SH-SY5Y (cell line): ENCODE results near the gene SULT1C2.

ENCODE experiments used
- GATA2 ChIP-seq: IDR thresholded peaks from 2 replicates; pipeline ENCODE4 v1.6.1; 2011; ENCODE audit warnings: mild to moderate bottlenecking, low read depth, low read length
- GATA3 ChIP-seq: IDR thresholded peaks from 2 replicates; pipeline ENCODE4 v1.6.1; 2011; ENCODE audit warnings: low read depth, mild to moderate bottlenecking, low read length, moderate library complexity

The SULT1C2 gene

DNA sequence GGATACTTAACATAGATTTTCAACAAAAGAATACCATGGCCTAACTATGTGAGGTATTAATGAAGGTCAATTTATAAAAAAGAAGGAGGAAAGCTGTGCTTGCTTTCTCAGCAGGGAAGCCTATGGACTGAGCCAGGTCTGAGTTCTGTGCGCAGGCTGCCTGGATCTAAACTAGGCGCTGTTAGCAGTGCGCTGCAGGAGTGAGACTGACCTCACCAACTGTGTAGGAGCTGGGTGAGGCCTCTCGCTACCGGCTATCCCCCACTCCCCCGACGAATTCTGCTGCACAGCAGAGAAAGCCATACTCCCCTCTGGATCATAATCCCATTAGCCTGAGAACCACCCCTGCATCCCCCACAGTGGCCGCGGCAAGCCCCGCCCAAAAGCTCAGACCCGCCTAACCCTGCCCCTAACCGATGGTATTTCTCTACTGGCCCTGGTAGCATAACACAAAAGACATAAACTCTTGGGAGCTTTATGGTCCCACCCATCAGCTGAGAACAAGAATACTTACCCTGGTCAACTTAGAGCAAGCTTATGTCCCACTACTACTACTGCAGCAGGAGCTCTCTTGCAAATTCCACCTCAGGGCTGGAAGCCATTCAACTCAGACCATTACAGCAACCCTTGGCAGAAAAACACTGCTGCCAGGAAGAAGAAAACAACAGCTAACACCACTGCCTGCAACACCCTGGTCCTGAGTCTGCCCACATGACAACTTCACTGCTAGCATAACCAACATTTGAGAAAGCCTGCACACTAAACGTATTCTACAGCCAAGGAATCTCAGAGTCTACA, 28.0 kb downstream of the SULT1C2 start:
- TF ChIP-seq GATA3 (no peak), GATA2 (no peak)

DNA sequence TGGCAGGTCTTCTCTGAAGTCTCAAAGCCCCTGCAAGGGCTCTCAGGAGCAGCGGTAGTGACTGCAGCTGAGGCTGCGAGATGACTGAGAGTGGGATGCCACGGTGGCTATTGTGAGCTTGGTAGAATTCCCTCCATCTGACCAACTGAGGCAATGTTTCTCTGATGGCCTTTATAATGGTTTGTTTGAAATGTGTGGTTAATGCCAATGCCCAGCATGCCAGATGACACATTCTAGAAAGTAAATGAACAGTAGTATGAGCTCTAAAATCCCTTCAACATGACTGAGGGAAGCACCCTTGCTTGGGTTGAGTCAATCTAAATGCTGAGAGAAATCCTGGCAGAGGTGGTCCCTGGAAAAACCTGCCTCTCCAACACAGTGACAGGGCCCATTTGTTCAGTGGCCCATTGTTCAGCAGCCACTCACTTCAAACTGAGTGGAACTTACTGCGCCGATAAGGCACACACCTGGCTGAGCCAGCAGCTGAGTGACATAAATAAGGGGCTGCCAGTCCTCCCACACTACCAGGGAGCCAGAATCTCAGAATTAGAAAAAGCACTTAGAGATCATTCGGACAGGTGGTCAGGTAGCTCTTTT, 31.7 kb downstream of the SULT1C2 start:
- TF ChIP-seq GATA3 = no peak
- no peak for TF ChIP-seq GATA2

DNA sequence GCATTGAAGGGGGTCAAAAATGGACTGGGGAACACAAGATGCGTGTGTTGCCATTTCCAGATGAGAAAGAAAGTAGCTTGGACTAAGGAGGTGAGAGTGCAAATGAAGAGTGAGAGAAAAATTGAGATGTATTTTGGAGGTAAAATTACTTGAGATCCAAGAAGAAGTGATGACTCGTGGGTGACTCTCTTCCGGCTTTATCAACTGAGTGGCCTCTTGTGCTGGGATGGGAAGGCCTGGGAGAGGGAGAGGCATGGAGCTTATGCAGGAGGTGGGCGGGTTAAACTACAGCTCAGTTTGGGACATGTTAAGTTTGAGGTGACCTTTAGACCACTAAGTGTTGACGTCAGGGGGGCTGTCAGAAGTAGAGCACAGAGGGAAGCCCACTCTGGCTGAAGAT, 34.9 kb downstream of the SULT1C2 start:
- TF ChIP-seq GATA3 = no peak
- TF ChIP-seq GATA2 = no peak

DNA sequence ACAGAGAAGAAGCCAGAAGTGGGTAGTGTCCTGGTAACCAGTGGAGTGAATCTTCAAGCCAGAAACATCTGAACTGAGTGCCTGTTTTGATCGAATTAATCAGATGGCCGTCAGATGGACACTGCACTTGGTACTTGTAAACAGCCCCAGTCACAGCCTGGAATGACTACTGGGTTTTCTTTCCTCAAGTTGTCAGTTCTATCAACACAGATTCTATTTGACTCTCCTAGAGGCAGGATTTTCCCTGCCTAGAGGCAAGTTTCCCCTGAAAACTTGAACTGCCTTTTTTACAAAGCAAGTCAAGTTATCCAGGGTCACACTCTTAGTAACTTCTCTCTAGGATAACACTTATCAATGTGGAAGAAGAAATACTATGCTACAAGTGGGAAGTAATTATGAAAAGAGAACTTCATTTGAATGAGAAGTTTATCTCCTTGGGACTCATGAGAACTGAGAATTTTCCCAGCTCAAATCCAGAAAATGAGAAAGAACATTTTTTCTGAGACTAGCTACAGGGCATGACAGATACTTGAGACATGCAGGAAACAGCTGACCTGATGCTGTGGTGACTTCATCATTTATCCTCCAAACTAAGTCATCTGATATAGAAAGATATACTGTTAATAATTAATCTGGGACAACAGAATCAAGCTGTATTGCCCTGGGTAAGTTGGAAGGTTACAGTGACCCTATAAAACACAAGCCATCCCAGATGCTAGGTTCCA, 36.0 kb downstream of the SULT1C2 start:
- TF ChIP-seq GATA2 (no peak), GATA3 (no peak)

DNA sequence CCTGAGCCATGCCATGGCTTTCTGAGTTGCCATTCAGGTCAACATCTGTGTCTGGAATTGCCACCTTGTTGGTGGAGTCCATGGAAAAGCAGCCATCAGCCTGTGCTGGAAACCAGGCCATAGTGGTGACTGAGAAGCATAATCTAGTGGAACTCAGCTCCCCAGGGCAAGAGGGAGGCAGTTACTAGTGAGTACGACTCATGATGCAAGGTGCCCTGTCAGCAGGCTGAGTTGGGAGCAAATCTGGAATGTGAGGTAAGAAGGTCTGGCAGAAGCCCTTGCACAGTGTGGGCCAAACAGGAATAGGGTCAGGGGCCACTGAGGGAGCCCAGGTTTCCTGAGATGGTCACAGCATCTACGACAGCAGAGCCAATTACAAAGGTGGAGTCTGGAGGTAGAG, 37.1 kb downstream of the SULT1C2 start:
- TF ChIP-seq GATA2 (no peak), GATA3 (no peak)

DNA sequence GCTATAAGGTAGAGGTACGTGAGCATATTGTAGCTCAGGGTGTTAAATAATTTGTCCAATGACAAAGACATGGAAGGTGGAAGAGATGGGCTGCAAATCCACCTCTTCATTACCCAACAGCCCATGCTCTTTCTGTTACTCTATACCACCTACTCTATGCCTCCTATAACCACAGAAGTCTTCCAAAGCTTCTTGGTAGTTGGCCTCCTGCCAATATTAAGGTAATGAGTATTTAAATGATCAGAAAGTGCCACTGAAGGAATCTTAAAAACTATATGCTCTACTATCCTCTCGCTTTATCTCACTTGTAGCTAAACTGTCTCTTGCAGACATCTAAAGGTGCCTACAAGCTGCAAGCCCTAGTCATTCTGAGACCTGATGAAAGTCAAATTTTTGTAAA, 41.1 kb downstream of the SULT1C2 start:
- TF ChIP-seq GATA2 (no peak), GATA3 (no peak)

DNA sequence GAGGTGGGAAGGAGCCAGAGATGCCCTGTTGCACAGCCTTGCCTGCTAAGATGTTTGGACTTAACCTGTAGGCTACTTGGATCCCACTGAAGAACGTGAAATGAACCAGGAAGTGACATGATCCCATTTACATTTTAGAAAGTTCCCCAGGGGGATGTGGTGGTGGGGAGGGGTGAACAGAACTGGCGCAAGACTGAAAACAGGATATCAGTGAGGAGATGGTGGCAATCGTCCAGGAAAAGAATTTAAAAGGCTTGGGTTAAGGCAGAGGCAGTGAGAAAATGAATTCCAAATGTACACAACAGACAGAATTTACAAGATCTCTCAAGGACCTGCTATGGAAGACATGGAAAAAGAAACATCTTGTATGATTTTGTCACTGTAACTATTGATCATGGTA, 42.3 kb downstream of the SULT1C2 start:
- TF ChIP-seq GATA2 (no peak), GATA3 (no peak)

DNA sequence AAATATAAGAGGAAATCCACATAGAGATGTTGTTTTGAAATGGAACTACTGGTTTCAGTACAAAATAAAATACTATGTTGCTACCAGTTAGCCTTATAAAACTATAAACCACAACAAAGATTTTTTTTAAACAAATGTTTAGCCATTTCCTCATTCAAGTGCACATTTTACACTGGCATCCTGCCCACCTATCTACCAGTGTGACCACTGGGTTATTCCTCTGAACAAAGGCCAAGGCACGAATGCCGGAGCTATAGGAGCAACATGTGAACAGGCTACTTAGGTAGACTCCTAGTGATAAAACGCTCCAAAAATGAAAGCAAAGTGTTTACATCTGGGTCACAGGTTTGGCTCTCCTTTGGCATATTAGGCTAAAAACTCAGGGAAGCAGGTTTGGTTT, 57.3 kb downstream of the SULT1C2 start:
- TF ChIP-seq GATA2 = no peak
- no peak for TF ChIP-seq GATA3

DNA sequence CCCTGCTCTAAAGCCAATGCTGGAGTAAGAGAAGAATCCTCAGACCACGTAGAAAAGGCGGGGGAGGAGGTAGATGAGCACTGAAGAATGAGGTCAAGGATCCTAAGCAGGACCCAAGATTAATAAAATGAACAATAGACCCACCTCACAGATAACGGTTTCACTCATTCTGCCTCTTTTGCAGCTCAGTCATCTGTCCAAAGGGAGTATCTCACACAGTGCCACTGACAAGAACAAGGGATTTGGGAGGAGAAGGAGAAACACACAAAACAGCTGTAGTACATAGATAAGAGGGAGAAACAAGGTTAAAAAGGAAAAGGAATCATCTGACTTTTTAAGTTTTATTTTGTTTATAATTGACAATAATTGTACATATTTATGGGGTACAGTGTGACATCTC, 58.1 kb downstream of the SULT1C2 start:
- TF ChIP-seq GATA3 = no peak
- no peak for TF ChIP-seq GATA2

DNA sequence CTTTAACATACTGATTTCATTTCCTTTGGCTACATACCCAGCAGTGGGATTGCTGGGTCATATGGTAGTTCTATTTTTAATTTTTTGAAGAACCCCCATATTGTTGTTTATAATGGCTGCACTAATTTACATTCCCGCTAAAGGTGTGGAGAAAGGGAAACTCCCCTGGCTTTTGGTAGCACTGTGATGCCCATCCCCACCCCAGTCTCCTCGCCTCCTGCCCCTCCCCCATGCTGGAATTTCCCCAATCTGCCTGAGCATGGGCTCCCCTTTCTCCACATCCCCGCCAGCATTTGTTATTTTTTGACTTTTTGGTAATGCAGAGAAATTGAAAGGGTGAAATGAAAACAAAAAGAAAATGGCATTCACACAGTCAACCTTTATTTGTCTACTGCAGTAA, 59.1 kb downstream of the SULT1C2 start:
- TF ChIP-seq GATA2 (no peak), GATA3 (no peak)

DNA sequence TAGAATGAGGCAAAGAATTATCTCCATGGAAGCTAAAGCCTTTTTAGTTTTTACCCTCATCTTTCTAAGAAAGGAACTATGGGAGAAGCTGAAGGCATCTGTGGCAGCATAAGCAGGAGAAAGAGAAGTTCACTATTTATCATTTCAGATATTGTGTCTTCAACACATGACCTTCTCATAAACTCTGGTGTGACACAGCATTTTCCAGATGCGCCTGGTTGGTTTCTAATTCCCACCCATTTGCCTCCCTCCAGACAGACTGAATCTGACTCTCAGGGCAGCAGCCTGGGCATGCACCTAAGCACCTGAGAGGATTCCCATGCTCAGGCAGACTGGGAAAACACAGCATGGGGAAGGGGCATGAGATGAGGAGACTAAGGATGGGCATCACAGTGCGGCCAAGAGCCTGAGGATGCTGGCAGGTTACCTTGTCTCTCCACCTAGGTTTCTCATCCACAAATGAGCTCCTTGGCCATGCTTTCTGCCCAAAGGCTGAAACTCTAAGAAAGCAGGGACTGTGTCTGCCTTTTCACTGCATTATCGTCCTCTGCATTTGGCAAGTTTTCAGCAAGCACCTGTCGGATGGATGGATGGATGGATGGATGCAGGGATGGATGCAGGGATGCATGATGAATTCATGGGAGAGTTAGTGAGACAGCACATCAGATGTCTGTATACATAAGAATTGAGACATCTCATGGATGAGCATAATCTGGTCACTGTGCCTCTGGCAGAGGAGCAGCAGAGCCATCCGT, 60.3 kb downstream of the SULT1C2 start:
- TF ChIP-seq GATA2 = no peak
- no peak for TF ChIP-seq GATA3

DNA sequence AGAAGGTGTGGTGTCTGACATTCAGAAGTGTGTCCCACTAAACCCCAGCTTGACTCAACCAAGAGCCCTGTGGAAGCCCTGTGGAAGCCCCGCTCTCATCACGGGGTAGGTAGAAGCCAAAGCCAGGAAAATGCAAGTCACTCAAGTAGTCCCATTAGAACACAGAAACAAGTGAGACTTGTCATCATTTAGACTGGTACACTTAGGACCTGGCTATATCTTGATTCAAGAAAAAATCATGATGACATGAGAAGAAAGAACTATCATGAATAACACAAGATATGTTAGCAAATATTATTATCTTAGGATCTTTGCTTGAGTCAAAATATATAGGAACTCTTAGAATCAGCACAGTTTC, 60.9 kb downstream of the SULT1C2 start:
- no peak for TF ChIP-seq GATA3
- TF ChIP-seq GATA2 = no peak

DNA sequence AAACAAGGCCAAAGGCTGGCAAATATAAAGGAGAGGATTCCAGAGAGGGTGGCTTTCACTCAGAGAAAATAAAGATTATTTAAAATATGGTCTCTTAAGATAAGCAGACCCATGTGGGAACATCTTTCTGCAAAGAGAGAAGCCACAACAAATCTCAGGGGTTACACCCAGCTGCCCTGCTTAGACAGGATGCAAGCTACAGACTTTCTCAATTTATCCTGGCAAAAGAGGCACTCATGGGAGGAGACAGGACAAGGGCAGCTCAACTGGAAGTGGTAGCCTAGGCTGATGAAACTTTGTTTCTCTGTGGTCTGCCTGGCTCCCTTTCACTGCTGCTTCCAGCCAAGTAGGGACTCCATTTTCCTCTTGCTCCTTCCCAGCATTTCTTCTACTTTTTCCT, 63.2 kb downstream of the SULT1C2 start:
- no peak for TF ChIP-seq GATA2
- no peak for TF ChIP-seq GATA3

DNA sequence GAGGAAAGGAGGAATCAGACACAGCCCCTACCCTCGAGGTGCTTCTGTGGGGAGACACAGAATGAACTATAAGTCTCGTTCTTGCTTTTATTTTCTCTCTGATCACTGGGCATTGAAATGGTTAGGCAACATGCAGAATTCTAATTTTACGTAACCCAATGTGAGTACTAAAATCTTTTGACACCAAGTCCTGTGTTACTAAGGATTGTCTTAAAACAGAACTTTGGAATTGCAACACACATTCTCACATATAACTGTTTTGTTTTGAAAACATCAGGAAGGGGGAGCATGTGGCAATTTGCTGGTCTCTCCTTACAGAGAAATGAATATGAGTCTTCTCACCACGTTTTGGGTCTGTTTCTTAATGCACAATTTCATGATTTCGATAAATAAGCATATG, 65.4 kb downstream of the SULT1C2 start:
- no peak for TF ChIP-seq GATA3
- TF ChIP-seq GATA2 = no peak
